Hindlimb muscle (tissue), 1 donor: ENCODE data around the gene CMIP. TPM values are rescaled to one million over a fixed set of nuclear protein-coding genes. Genes with fewer than 3 reads are reported as not detected.

ENCODE experiments used
- DNase-seq: peaks from one replicate; pipeline ENCODE4 v3.0.0-alpha.2; 2013
- polyA plus RNA-seq: library from polyadenylated mRNA; unstranded; fragments of 120-200 nt; gene quantifications from one replicate; pipeline ENCODE4 v1.2.1, GENCODE V29; 2013; ENCODE audit not compliant: insufficient read length

CMIP gene
- polyA plus RNA-seq, 1 donor, result 18.0 TPM

DNA sequence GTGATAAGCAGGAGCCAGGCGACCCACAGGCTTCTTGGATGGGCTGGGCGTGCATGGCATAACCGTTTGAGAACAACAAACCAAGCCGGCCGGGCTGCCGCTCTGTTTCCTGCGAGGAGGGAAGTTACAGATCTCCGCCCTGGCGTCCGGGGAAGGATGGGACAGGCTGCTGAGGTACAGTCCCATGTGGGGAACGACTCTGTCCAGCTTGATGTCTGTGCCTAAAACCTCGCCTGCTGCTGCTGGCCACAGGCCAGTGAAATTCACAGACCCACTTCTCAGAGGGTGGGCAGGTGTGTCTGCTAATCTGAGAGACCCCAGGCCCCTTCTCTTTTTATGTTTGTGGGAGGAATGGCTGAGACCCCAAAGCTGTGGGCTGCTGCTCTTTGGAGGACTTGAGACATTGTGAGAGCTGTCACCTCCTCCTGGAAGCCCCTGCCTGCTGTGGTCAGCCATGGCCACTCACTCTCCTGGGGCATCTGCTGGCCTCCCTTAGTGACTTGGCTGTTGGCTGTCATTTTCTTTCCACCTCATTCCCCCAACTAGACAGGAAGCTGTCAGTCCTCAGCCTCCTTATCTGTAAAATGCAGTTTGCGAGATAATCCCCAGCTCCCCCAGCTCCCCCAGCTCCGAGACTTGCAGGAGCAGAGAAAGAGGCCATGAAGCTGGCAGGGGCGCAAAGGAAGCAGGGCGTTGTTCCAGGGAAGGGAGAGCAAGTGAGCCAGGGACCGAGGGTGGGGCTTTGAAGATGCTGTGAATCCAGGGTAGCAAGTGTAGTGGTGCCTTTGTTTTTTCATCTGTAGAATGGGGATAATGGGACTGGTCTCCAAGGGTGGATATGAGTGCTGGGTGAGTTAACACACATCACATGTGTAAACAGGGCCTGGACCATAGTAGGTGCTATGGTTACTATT, 51.0 kb downstream of the CMIP start:
- no peak for DNase-seq

DNA sequence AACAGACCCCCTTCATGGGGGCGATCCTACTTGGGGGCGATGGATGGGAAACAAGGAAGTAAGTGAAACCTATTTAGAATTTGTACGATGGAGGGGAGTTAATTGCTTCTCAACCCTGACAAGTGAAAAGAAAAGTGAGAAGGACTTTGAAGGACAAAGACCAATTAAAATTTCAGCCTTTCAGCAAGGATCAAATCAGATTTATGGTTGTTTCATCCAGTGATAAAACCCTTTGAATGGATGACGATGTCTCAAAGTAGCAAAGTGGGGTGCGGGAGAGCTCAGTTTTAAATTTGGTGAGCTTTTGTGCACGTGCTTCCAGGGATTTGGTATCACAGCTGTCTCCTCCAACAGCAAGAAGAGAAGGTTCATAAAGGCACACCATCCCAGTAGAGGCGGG, 51.7 kb downstream of the CMIP start:
- no peak for DNase-seq

DNA sequence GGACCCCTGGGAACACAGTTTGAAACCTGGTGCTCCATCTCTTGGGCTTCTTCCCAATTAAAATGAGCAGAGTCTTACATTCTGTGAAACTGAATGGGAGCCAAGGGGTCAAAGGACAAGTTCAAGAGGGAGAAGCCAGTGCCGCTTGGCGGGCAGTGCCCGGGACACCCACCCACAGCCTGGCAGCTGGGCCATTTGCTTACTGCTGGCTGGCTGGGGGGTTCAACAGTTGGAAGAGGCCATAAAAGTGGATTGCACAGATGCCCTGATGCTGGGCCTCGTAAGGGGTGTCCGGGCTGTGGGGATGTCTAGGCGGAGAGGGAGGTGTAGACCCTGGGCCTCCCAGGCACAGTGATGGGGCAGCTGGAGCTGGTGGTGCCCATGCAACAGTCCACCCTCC, 52.1 kb downstream of the CMIP start:
- DNase-seq, result no peak

DNA sequence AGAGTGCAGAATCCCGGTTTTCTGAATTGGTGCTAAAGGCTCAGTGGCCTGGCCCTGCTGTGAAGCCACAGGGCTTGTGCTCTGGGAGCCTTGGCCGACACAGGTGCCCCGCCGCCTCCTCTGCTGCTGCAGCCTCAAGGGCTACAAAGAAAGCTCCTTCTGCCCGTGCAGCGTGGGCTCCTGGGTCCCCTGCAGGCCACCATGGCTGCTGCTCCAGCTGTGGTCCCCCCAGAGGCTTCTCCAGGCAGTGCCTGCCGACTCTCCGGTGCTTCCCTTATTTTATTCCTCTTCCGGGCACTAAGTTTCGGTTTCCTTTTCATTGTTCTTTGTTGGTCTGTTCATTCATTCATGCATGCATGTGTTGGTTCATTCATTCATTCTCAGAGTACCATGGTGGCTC, 53.1 kb downstream of the CMIP start:
- no peak for DNase-seq

DNA sequence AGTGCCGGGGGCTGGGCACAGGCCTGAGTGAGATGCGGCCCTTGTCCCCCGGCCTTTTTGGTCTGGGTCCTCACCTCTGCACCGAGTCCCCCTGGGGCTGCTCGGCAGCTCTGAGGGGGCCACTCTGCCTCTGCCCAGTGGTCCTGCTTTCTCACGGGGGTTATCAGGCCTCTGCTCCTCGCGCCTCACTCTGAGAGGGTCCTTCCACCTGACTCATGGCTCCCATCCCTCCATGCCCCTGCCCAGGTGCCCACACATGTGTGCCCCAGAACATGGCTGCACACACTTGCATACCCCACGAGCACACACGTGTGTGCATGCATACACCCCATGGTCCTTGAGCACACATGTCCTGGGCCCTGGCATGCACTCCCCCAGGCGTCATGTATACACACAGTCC, 53.7 kb downstream of the CMIP start:
- no peak for DNase-seq

DNA sequence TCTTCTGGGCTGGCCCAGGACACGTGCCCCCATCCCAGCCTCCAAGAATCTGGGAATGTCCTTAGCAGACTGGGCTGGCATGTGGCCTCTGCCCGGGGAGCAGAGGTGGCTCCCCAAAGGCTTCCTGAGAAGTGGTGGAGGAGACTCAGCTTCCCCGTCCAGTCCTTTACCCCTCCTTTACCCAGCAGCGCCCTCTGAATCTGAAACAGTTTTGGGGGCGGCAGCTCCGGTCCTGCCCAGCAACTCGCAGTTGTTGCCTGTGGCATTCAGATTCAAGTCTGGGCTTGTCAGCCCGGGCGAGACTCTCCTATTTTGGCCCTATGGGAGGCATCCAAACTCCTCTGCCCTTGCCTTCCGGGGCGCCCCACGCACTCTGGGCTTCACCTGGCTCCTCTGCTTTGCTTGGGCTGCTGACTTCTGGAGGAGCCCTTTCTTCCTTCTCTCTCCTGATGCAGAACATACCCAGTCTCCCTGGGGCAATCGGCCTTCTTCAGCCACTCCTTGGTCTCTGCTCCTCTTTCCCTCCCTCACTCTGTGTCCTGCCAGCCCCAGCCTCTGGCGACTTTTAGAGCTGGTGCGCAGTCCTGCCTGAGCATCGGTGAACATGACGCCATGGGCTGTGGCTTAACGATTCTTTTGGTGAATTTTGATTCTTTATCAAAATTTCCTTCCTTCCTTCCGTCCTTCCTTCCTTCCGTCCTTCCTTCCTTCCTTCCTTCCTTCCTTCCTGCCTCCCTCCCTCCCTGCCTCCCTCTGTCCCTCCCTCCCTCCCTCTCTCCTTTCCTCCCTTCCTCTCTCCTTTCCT, 55.2 kb downstream of the CMIP start:
- no peak for DNase-seq

DNA sequence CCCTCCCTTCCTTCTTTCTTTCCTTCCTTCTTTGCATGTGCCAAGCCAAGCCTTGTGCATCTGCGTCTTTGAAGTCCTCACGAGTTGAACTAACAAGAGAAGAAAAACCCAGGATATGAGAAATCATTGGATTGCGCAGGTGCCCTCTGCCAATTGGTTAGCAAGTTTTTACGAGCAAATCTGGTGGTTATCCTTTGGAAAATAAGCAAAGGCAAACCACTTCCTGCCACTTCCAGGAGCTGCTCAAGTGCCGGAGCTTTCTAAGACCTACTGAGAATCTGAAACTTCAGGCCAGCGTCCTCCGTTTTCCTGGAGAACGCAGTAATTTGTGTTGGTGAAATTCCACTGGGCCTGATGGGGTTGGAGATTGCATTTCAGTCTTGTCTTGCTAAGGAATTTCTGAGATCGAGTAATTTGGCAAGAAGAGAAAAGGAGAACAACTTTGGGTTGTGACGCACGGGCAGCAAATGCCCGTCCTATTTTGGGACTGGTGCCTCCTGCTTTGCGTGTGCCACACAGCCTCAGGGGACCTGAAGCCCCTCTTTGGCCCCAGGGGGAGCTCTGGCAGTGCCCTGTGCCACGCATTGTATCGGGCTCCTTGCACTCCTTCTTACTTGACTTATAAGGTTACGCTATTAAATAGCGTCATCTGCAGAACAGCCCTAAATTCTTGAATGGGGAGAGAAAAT, 56.4 kb downstream of the CMIP start:
- DNase-seq, result no peak

DNA sequence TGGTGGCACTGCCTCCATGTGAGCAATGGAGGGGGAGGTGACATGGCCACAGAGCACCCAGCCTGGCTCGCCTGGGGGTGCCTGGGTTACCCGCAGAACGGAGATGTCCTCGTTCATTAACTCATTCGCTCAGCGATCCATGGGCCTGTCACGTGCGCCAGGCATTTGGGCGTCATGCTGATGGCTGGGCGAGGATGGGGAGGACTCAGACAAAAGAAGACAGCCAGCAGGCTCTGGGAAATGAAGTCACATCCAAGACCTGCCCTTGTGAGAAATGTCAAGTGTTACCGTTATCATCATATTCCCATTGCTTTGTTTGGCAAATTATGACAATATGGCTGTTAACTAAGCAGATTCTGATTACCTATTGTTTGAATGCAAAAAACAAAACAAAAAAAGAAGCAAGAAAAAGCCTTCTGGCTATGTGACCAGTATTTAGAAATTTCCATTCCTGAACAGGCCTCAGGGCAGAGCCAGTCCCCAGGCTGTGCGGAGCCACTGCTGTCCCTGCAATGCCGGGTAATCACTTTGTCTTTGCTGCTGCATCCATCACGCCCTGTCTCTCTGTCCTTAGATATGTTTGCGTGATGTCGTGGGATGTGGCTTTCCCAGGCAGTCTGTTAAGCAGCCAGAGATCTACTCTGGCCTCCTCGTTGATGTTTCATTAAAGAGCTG, 57.9 kb downstream of the CMIP start:
- DNase-seq, result no peak

DNA sequence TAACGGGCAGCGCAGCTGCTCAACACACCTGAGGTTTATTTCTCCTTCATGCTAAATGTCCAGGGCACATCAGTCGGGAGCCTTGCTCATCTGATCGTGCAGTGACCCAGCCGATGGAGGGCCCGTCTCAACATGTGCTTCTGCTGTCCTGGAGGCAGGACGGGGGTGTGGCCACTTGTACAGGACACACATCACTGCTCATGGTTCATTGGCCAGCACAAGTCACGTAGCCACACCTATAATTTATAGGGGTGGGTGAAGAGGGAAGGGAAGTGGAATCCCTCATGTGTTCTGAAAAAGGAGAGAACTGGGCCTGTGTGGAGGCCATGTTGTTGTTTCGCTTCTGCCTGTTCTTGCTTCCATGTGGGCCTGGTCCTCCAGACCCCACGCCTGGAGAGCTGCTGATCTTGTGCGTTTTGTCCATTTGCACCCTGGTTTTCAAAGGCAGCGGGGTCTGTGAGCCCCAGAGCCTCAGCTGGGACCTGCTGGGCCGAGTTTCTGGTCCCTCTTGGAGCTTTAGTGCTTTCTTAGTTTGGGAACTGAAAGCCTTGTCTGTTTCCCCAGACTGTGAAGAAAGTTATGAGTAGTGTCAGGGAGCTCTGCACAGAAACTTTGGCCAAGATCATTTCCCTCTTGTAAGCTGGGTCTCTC, 60.5 kb downstream of the CMIP start:
- DNase-seq, result no peak

DNA sequence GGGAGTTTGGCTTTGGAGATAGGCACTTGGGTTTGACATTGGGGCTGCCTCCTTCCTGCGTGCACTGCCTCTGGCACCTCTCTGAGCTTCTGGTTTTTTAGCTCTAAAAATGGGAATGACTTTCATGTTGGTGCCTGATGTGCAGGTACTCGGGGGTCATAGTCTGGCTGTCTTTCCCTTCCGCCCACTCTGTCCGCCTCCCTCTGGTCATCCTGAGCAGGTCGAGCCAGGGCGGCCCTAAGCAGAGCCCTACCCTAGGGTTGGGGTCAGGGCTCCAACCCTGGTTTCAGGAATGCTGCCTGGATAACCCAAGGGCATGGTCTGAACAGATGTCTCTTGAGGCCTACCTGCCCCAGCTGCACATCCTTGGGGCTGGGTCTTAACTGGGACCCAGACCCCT, 64.8 kb downstream of the CMIP start:
- DNase-seq, result no peak

DNA sequence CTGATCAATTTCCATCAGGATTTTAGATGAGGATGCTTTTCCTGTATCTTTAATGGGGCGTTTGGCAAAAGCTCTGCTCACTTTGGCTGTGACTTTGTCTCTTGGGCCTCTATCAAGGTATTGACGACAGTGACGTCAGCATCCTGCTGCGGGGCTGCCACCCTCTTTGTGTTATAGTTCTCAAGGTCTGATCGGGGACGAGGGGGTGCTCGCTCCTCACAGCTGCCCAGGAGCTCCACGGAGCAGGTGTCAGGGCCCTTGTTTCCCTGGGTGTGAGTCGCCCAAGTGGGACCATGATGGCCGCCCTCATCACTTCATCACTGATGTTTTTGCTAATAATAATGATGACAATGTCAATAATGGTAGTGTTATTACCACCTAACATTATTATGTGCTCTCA, 65.4 kb downstream of the CMIP start:
- no peak for DNase-seq

DNA sequence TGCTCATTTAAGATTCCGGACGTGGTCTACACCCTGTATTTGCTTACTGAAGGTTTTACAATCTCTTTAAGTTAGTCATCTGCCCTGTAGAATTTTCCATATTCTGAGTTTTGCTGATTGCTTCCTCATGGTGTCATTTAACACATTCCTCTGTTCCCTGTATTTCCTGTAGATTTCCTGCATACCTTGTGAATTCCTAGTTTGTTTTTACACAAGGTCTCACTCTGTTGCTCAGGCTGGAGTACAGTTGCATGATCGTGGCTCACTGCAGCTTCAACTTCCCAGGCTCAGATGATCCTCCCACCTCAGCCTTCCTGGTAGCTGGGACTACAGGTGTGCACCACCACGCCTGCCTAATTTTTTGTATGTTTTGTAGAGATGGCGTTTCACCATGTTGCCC, 66.8 kb downstream of the CMIP start:
- DNase-seq, result no peak

DNA sequence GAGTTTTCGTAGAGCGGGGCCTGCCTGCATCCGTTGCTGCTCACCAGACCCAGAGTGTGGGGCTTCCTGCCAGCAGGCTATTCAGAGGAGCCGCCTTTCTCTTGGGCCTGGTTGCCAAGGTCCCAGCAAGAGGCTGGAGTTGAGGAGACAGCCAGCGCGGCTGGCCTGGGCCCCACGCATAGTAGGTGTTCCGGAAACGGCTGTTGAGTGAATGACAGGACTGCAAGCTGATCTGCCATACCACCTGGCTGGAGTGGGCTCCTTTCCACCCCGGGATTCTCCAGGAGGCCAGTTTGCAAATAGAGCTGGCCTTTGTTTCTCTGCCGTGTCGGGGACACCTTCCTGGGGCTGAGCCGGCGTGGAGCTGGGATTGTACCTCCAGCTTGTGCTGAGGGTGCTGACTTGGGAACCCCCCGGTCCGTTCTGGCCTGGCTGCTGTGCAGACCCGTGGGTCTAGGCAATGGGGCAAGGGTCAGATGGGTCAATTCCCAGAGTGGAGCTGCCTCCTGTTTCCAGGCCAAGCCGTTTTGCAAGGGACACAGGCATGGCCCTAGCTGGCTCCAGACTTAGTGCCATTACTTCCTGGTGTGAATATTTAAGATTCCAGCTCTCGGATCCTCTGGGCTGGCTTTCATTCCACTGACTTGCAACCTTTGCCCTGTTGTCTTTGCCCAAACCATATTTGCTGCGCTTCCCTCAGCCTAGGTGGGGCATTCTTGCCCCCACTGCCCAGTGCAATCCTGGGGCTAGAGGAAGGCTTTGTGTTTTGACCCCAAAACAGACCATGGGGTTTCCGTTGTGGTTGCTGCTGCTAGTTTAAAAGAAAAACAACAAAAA, 68.8 kb downstream of the CMIP start:
- DNase-seq, result peak; percentile 51

DNA sequence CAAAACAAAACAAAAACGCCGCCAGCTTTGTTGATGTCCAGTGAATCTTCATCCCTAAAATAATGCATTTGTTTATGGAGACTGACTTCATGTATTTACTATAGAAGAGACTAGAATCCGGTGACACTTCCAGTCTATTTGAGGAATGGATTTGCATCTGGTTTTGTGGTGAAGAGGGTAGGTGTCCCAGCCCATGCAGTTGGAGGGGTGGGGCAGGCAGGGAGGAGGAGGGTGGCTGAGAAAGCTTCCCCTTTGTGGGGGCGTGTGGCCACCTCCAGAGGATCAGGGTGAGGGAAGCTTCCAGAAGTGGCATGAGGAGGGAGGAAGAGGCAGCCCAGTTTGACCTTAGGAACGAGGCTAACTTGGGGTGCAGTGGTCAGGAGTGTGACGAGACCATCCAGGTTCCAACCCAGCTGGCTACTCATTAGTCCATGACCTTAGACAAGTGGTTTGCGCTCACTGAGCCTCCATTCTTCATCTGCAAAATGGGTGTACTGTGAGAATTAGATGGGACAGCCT, 69.5 kb downstream of the CMIP start:
- DNase-seq, result no peak

DNA sequence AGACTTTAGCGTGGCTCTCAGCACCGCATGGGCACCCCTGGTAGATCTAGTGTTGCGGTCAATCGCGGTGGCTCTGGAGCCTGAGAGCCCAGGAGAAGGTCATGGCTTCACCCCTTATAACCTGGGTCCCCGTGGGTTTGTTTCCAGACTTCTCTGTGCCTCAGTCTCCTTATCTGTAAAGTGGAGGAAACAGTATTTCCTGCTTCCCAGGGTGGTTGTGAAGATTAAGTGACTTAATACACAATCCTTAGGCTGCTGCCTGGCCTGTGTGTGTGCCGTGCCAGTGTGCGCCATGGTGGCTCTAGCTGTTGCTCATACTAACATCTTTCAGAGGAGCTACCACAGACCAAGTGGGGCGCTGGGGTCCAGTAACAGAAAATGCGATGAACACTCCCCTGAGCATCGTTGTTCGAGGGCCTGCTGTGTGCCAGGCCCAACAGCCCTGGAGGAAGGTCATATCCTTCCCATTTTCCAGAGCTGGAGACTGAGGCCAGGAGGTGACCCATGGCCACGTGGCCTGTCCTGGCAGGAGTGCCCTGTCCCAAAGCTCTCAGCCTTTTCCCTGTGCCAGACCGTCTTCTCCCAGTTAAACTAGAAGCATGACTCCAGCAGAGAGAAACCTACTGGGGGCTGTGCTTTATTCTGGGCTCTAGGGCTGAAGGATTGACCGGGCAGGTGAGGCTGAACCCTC, 70.1 kb downstream of the CMIP start:
- no peak for DNase-seq

DNA sequence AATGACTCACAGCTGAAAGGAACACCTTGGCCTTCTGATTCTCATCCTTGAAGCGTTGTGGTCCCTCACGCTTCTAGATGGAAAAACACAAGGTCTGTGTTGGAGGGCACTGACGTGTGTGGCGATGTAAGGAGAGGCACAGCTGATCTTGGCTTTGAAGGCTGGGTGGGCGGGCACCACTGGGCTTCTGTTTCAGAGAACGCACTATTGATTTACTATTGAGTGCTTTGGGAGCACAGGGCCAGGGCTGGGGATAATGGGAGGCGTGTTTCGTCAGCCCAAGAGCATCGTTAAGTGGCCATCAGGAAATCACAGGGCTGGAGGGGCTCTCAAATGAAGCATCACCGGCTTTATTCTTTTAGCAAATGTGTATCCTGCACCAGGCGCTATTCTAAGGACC, 70.7 kb downstream of the CMIP start:
- no peak for DNase-seq

DNA sequence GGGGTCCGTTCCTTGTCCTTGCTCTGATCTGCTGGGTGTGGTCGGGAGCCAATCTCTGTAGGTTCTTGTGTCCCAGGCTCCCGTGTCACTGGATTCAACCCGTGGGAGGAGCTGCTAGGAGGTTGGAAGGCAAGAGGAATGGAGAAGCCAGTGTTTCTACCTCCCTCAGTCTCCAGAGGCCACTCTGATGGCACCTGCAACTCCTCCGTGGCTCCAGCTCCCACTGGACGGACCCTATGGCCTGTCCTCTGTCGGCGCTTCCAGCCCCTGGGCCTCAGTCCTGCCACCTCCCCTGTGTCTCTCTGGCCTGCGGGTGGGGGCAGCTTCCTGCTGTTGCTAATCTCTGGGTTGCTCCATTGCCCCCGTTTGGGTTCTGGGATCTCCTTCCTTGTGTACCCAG, 71.1 kb downstream of the CMIP start:
- DNase-seq, result no peak

DNA sequence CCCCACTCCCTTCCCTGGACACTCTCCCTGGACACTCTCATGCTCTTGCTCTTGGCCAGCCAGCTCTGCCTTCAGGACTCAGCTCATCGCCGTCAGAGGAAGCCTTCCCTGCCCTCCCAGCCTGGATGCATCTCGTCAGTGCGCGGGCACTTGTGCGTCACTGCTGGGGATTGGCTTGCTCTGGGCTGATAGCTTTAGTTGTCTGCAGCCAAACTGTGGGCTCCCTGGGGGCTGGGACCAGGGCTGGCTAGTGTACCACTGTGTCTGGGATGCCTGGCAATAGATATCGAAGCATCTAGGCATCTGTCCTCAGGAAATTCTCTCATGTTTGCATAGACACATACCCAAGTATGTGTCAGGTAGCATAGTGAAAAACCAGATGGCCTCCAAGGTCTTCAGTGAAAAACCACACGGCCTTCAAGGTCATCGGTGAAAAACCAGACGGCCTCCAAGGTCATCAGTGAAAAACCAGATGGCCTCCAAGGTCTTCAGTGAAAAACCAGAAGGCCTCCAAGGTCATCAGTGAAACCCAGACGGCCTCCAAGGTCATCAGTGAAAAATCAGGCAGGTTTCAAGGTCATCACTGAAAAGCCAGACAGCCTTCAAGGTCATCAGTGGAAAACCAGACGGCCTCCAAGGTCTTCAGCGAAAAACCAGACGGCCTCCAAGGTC, 72.0 kb downstream of the CMIP start:
- DNase-seq, result no peak

DNA sequence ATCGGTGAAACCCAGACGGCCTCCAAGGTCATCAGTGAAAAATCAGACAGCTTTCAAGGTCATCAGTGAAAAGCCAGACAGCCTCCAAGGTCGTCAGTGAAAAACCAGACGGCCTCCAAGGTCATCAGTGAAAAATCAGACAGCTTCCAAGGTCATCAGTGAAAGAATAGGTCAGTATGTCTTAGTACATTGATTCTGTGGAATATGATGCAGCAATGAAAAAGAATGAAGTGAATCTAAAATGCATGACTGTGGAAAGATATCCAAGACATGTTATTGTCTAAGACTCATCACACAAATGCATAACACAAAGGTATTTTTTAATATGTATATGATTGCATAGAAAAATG, 72.5 kb downstream of the CMIP start:
- DNase-seq, result no peak
